ENCODE results near the gene BPIFA2.

The BPIFA2 gene

DNA sequence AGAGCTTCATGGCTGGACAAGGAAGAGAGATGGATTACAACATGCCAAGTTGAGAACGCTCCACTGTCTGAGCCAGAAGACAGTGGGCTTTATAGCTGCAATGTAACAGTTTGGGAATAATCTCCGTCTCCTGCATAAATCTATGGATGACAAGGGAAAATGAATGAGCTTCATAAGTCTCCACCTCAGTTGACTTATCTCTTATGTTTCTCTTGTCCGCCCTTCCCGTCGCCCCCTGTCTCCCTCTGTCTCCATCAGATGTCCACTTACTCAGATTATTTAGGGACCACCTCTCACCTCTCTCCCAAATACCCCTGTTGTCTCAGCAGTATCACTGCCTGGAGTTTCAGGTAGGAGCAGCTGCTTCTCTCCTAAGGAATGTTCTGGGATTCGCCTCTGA lies 13.7 kb upstream of the BPIFA2 start:
- H3K4me1 ChIP-seq (ENCODE audit: control insufficient read depth, low read length): no peaks in the 10 kb centered on the region
- H3K36me3 ChIP-seq (ENCODE audit: control insufficient read depth, low read length): no peaks in the 10 kb centered on the region
- no peak overlapping the region for H3K4me2 ChIP-seq (ENCODE audit: low read length)
- no peaks in the 10 kb centered on the region for H3K79me2 ChIP-seq (ENCODE audit: control insufficient read depth, low read length)
- no peaks in the 10 kb centered on the region for H3F3A ChIP-seq (ENCODE audit: control insufficient read depth, insufficient read depth)
- no peak for TF ChIP-seq EZH2phosphoT487 (IDR thresholded peaks at IDR 0.05; ENCODE audit: borderline replicate concordance, low read length)
- TF ChIP-seq, protein P1, sequence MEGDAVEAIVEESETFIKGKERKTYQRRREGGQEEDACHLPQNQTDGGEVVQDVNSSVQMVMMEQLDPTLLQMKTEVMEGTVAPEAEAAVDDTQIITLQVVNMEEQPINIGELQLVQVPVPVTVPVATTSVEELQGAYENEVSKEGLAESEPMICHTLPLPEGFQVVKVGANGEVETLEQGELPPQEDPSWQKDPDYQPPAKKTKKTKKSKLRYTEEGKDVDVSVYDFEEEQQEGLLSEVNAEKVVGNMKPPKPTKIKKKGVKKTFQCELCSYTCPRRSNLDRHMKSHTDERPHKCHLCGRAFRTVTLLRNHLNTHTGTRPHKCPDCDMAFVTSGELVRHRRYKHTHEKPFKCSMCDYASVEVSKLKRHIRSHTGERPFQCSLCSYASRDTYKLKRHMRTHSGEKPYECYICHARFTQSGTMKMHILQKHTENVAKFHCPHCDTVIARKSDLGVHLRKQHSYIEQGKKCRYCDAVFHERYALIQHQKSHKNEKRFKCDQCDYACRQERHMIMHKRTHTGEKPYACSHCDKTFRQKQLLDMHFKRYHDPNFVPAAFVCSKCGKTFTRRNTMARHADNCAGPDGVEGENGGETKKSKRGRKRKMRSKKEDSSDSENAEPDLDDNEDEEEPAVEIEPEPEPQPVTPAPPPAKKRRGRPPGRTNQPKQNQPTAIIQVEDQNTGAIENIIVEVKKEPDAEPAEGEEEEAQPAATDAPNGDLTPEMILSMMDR (IDR thresholded peaks at IDR 0.05; ENCODE audit: low read depth, low read length, poor library complexity, severe bottlenecking): no peak
- H3K27me3 ChIP-seq (ENCODE audit: control insufficient read depth, low read length): peaks cover 3% of the 10 kb centered on the region; the same call in 1 of the 2 replicates
- H3K9me3 ChIP-seq (ENCODE audit: control insufficient read depth, insufficient read depth, low read length): no peaks in the 10 kb centered on the region
- H3K27ac ChIP-seq (ENCODE audit: low read depth, low read length): no peak overlapping the region
- H4K20me1 ChIP-seq (ENCODE audit: control insufficient read depth, insufficient read depth, low read depth, low read length): no peaks in the 10 kb centered on the region
- H3K4me3 ChIP-seq (ENCODE audit: low read length): no peak overlapping the region
- no peaks in the 10 kb centered on the region for H3K9me2 ChIP-seq (replicated peaks; ENCODE audit: control insufficient read depth, low read length)

DNA sequence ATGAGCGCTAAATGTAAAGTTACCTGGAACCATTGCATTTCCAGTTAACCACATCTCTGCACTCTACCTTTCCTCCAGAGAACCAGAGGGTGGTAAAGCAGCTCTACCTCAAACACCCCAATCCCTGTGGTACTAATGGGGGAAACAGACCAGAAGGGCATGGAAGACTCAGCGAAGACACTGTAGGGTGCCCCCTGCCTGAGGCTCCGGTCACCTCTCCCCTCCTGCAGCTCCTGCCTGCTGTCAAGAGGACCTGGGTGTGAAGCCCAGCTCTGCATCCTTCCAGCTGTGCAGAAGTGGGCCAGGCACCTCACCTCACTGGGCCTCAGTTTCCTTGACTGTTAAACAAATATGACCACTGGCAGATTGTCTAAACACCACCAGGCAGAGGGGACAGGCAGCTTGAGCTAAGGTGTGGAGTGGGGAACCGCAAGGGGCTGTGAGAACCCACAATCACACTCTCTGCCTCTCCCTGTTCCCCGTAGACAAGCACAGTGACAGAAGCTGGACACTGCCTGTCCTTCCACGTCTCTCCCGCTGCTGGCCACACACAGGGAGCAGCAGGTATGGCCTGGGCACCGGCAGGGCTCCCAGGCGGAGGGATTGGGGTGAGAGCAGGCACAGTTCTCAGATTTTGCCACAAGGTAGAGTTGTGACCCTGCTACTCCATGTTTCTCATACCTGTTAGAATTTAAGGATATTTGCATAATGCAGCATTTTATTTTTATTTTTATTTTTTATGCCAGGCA lies 9.1 kb upstream of the BPIFA2 start:
- no peaks in the 10 kb centered on the region for H3K79me2 ChIP-seq (ENCODE audit: control insufficient read depth, low read length)

DNA sequence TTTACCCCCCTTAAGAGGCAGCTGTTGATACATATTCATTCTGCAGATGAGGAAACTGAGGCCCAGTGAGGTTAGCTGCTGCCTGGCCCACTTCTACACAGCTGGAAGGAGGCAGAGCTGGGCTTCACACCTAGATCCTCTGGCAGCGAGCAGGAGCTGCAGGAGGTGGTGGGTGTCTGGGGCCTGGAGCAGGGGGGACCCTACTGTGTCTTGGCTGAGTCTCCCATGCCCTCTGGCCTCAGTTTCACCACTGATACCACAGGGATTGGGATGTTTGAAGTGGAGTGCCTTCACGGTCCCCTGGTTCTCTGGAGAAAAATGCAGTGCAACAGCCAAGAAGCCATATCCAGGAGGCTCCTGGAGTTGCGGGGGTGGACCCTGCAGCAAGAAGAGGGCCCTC lies 8.2 kb upstream of the BPIFA2 start:
- no peaks in the 10 kb centered on the region for H3K9me2 ChIP-seq (replicated peaks; ENCODE audit: control insufficient read depth, low read length)
- TF ChIP-seq, protein P1 (IDR thresholded peaks at IDR 0.05; ENCODE audit: low read depth, low read length, poor library complexity, severe bottlenecking): no peak
- no peak for TF ChIP-seq EZH2phosphoT487 (IDR thresholded peaks at IDR 0.05; ENCODE audit: borderline replicate concordance, low read length)
- no peaks in the 10 kb centered on the region for H3K9me3 ChIP-seq (ENCODE audit: control insufficient read depth, insufficient read depth, low read length)
- peaks cover 11% of the 10 kb centered on the region for H3K4me1 ChIP-seq (ENCODE audit: control insufficient read depth, low read length)
- H3K4me3 ChIP-seq (ENCODE audit: low read length): no peak overlapping the region
- H3F3A ChIP-seq (ENCODE audit: control insufficient read depth, insufficient read depth): no peaks in the 10 kb centered on the region
- no peaks in the 10 kb centered on the region for H3K79me2 ChIP-seq (ENCODE audit: control insufficient read depth, low read length)
- H3K4me2 ChIP-seq (ENCODE audit: low read length): no peak overlapping the region
- H3K27me3 ChIP-seq (ENCODE audit: control insufficient read depth, low read length): no peaks in the 10 kb centered on the region; the same call in 1 of the 2 replicates
- H3K36me3 ChIP-seq (ENCODE audit: control insufficient read depth, low read length): no peaks in the 10 kb centered on the region
- H4K20me1 ChIP-seq (ENCODE audit: control insufficient read depth, insufficient read depth, low read depth, low read length): no peaks in the 10 kb centered on the region
- H3K27ac ChIP-seq (ENCODE audit: low read depth, low read length): no peak overlapping the region

More for the DNA sequence above, 9.1 kb upstream of the BPIFA2 start:
- TF ChIP-seq, protein P1 (IDR thresholded peaks at IDR 0.05; ENCODE audit: low read depth, low read length, poor library complexity, severe bottlenecking): no peak
- TF ChIP-seq EZH2phosphoT487 (IDR thresholded peaks at IDR 0.05; ENCODE audit: borderline replicate concordance, low read length): no peak
- no peak overlapping the region for H3K4me2 ChIP-seq (ENCODE audit: low read length)
- H4K20me1 ChIP-seq (ENCODE audit: control insufficient read depth, insufficient read depth, low read depth, low read length): no peaks in the 10 kb centered on the region
- H3K9me3 ChIP-seq (ENCODE audit: control insufficient read depth, insufficient read depth, low read length): no peaks in the 10 kb centered on the region
- H3K4me1 ChIP-seq (ENCODE audit: control insufficient read depth, low read length): peaks cover 11% of the 10 kb centered on the region
- H3K27me3 ChIP-seq (ENCODE audit: control insufficient read depth, low read length): peaks cover 3% of the 10 kb centered on the region; the same call in 1 of the 2 replicates
- no peaks in the 10 kb centered on the region for H3K9me2 ChIP-seq (replicated peaks; ENCODE audit: control insufficient read depth, low read length)
- H3K4me3 ChIP-seq (ENCODE audit: low read length): no peak overlapping the region
- no peaks in the 10 kb centered on the region for H3K36me3 ChIP-seq (ENCODE audit: control insufficient read depth, low read length)
- H3K27ac ChIP-seq (ENCODE audit: low read depth, low read length): no peak overlapping the region
- no peaks in the 10 kb centered on the region for H3F3A ChIP-seq (ENCODE audit: control insufficient read depth, insufficient read depth)
